ENCODE measurements around the gene PLXNA4.

GRCh38 chr7:132145063-132145462 lies 431.2 kb downstream of the PLXNA4 start:
- no peak for TF ChIP-seq CTCF (IDR thresholded peaks at IDR 0.05 in 2 of 3, conservative IDR thresholded peaks at IDR 0.05 in 1 of 3; ENCODE audit: borderline replicate concordance in 1 of 3, insufficient read depth in 1 of 3, low read depth in 2 of 3, low read length in 2 of 3)
- TF ChIP-seq POLR2A (IDR thresholded peaks at IDR 0.05; ENCODE audit: borderline replicate concordance, extremely low read depth, insufficient read depth, insufficient read length) = no peak
- TF ChIP-seq EZH2 (IDR thresholded peaks at IDR 0.05) = no peak
- no peak for TF ChIP-seq SIN3A (IDR thresholded peaks at IDR 0.05; ENCODE audit: low read depth)
